Lung (tissue), 12 donors: ENCODE measurements around the gene REEP1. TPM values are rescaled to one million over a fixed set of nuclear protein-coding genes. Genes with fewer than 3 reads are reported as not detected.

Experiments used
- ATAC-seq: fragments of 200-7000 bp; cut with Tn5 transposase; one replicate; pipeline ENCODE4 v1.9.1; 2020; ENCODE audit warnings: moderate number of reproducible peaks; ENCODE audit not compliant: insufficient read depth, low FRiP score
- DNase-seq, 3 donors: peaks; one replicate each; pipeline ENCODE4 v3.0.0-alpha.2; 2013 to 2017
- H3K27ac ChIP-seq, 2 donors: one replicate each; pipeline ENCODE4 v1.5.1; 2013; ENCODE audit warnings: mild to moderate bottlenecking in 2 of 2, moderate library complexity in 2 of 2, control low read depth in 1 of 2, inconsistent platforms in 1 of 2, low read depth in 1 of 2, low read length in 1 of 2
- H3K27me3 ChIP-seq, 3 donors: one replicate each; pipeline ENCODE4 v1.5.1; 2013; ENCODE audit warnings: low read length in 2 of 3; ENCODE audit not compliant: control insufficient read depth in 3 of 3, insufficient read depth in 3 of 3
- H3K36me3 ChIP-seq, 4 donors: one replicate each; pipeline ENCODE4 v1.5.1; 2013; ENCODE audit warnings: low read length in 4 of 4, mild to moderate bottlenecking in 1 of 4, moderate library complexity in 1 of 4; ENCODE audit not compliant: control insufficient read depth in 4 of 4, insufficient read depth in 4 of 4
- H3K4me1 ChIP-seq, 5 donors: one replicate each; pipeline ENCODE4 v1.5.1; 2013; ENCODE audit warnings: low read length in 5 of 5, mild to moderate bottlenecking in 2 of 5, moderate library complexity in 1 of 5; ENCODE audit not compliant: control insufficient read depth in 5 of 5, insufficient read depth in 5 of 5
- H3K4me3 ChIP-seq: one replicate; pipeline ENCODE4 v1.5.1; 2013; ENCODE audit warnings: mild to moderate bottlenecking, control low read depth, moderate library complexity
- H3K9ac ChIP-seq, 2 donors: one replicate each; pipeline ENCODE4 v1.5.1; 2013; ENCODE audit warnings: low read length in 2 of 2, control low read depth in 1 of 2; ENCODE audit not compliant: insufficient read depth in 1 of 2
- H3K9me3 ChIP-seq, 4 donors: one replicate each; pipeline ENCODE4 v1.5.1; 2013; ENCODE audit warnings: low read length in 3 of 4, mild to moderate bottlenecking in 1 of 4, moderate library complexity in 1 of 4; ENCODE audit not compliant: control insufficient read depth in 4 of 4, insufficient read depth in 3 of 4
- WGBS, 2 donors: extraction: QIAGEN DNeasy Blood & Tissue Kit; methylation state at CpG; one replicate each; pipeline ENCODE4 v1.1.7; 2013; 5-methylcytosine and 5-hydroxymethylcytosine counted together
- polyA plus RNA-seq, 2 donors: library from polyadenylated mRNA; stranded (reverse); fragments of 200-250 nt; gene quantifications; one replicate each; pipeline ENCODE4 v1.2.1, GENCODE V29; 2013
- total RNA-seq, 2 donors: library from RNA; depleted of rRNA in 1 of 2; stranded (reverse); fragments of >200 nt in 1 of 2; gene quantifications; one replicate each; pipeline ENCODE4 v1.2.1, GENCODE V29; 2014 to 2021
- TF ChIP-seq, protein P1 (sequence below): IDR thresholded peaks from 2 replicates; pipeline ENCODE4 v1.5.1; 2012; ENCODE audit warnings: mild to moderate bottlenecking; ENCODE audit errors: control extremely low read depth, extremely low read depth
- donor health status: control.
- donor health status: control.
- donor health status: Bipolar disorder and iron deficiency.
- donor health status: healthy.
- donor health status: DM: yes; HTN: yes; CAD: no.

REEP1 gene
- total and polyA plus RNA-seq, 4 donors, result 2.4 to 19.7 (median 5.4) TPM

DNA sequence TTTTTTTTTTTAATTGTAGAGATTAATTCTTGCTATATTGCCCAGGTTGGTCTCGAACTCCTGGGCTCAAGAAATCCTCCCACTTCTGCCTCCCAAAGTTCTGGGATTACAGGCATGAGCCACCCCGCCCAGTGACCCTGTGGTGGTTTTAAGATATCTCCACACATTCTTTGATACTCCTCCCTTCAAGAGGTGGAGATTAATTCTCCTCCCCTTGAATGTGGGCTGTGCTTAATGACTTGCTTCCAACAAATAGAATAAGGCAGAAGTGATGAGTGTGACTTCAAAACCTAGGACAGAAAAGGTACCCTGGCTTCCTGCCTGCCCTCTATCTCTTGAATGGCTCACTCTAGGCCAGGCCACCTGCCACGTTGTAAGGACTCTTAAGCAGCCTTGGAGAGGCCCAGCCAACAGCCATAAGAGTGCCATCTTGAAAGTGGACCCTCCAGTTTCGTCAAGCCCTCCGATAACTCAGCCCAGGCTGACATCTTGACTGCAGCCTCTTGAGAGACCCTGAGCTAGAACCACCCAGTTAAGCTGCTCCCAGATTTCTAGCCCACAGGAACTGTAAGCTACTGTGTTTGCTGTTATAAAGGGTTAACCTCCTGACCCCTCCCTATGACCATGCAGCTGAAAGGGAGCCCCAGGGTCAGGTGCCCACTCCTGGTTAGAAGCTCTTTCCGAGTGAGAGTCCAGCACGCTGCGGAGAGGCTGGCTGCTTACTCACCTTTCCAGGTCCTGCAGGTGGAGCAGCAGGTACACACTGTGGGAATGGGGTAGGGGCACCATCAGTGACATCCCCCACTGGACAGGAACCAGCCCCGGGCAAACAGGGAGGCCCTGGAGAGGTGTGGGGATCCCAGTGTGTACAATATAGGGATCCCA, 110.5 kb downstream of the REEP1 start:
- WGBS, 2 donors, result 78 to 86% methylated on average over 9 of the region's 9 CpGs
- DNase-seq (no peak), ATAC-seq (no peak)

DNA sequence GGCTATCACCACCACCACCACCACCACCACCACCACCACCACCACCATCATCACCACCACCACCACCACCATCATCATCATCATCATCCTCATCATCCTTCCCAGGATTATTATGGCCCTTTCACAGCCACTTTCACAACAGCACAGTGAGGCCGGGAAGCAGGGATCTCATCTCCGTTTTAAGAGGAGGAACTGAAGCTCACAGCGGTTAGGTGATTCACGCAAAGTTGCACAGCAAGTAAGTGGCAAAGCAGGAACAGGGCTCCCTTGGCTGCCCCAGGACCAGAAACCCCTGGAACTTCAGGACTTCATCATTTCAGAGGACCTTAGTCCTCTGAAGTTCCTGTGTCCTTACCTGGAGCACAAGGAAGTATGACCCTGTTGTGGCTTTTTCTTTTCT, 111.4 kb downstream of the REEP1 start:
- H3K27ac ChIP-seq, result peak overlapping the region in 1 of 2 donors; percentile 47
- DNase-seq, result no peak
- no peak overlapping the region for H3K4me3 ChIP-seq

More for the DNA sequence above, 110.5 kb downstream of the REEP1 start:
- Histone ChIP-seq H3K27ac (no peak overlapping the region), H3K4me1 (peaks cover 9 to 27% (median 15%) of the 10 kb centered on the region in 5 donors), H3K36me3 (no peaks in the 10 kb centered on the region), H3K9me3 (no peaks in the 10 kb centered on the region), H3K27me3 (no peaks in the 10 kb centered on the region), H3K4me3 (no peak overlapping the region), H3K9ac (no peak overlapping the region)
- TF ChIP-seq, protein P1, sequence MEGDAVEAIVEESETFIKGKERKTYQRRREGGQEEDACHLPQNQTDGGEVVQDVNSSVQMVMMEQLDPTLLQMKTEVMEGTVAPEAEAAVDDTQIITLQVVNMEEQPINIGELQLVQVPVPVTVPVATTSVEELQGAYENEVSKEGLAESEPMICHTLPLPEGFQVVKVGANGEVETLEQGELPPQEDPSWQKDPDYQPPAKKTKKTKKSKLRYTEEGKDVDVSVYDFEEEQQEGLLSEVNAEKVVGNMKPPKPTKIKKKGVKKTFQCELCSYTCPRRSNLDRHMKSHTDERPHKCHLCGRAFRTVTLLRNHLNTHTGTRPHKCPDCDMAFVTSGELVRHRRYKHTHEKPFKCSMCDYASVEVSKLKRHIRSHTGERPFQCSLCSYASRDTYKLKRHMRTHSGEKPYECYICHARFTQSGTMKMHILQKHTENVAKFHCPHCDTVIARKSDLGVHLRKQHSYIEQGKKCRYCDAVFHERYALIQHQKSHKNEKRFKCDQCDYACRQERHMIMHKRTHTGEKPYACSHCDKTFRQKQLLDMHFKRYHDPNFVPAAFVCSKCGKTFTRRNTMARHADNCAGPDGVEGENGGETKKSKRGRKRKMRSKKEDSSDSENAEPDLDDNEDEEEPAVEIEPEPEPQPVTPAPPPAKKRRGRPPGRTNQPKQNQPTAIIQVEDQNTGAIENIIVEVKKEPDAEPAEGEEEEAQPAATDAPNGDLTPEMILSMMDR, result no peak

DNA sequence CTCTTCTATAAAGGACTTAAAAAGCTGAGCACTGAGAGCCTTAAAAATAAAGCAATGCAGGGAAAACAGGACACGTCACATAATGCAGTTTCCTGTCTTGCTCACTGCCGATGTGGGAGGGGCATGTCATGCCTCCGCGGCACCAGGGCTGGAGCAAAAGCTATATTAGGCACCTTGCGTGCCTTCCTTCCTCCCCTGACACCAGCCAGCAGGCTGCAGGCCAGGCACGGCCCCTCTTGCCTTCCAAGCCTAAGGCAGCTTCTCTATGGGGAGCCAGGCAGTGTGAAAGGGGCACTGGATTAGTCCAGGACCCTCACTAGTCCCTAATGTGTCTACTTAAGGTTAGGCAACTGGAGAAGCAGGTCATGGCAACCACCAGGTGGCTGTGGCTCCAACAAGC, 111.8 kb downstream of the REEP1 start:
- Histone ChIP-seq H3K9me3 (no peaks in the 10 kb centered on the region), H3K27ac (peak overlapping the region; percentile 40 to 71), H3K9ac (no peak overlapping the region), H3K4me1 (peaks cover 9 to 34% (median 15%) of the 10 kb centered on the region in 5 donors), H3K36me3 (no peaks in the 10 kb centered on the region), H3K27me3 (no peaks in the 10 kb centered on the region), H3K4me3 (no peak overlapping the region)
- ATAC-seq, result no peak
- DNase-seq, result peak in 2 of 3 donors; percentile 43 to 65
- WGBS, 2 donors, result 6 to 29% methylated on average over 6 of the region's 6 CpGs
- TF ChIP-seq, protein P1, result no peak

More for the DNA sequence above, 111.4 kb downstream of the REEP1 start:
- Histone ChIP-seq H3K36me3 (no peaks in the 10 kb centered on the region), H3K9ac (no peak overlapping the region), H3K4me1 (peaks cover 9 to 33% (median 15%) of the 10 kb centered on the region in 5 donors), H3K27me3 (no peaks in the 10 kb centered on the region), H3K9me3 (no peaks in the 10 kb centered on the region)
- TF ChIP-seq, protein P1, result no peak
- no peak for ATAC-seq
- 61 to 79% methylated on average over 4 of the region's 4 CpGs for WGBS, 2 donors
